Esophagus squamous epithelium (tissue), 5 donors: Measurements from ENCODE around the gene CADPS. TPM values are rescaled to one million over a fixed set of nuclear protein-coding genes. Genes with fewer than 3 reads are reported as not detected.

ENCODE experiments used
- DNase-seq: peaks from one replicate; lab custom pipeline; 2025; lab: John Stamatoyannopoulos, UW
- H3K27ac ChIP-seq, 4 donors: fragments of 200-600 bp; sonication (generic); one replicate each; pipeline ENCODE4 v1.5.1; 2016 to 2019; ENCODE audit warnings: mild to moderate bottlenecking in 1 of 4
- H3K27me3 ChIP-seq, 4 donors: fragments of 200-600 bp; sonication (generic); 1 replicate in 3 of 4; 2 replicates in 1 of 4; pipeline versions ENCODE4 v1.5.1 to v1.6.0; 2017 to 2021; ENCODE audit warnings: antibody characterized with exemption in 1 of 4
- H3K36me3 ChIP-seq, 3 donors: fragments of 200-600 bp; sonication (generic); one replicate each; pipeline ENCODE4 v1.5.1; 2016 to 2019
- H3K4me1 ChIP-seq, 3 donors: fragments of 200-600 bp; sonication (generic); one replicate each; pipeline ENCODE4 v1.5.1; 2017 to 2019
- H3K4me3 ChIP-seq, 4 donors: fragments of 200-600 bp; sonication (generic); 1 replicate in 3 of 4; 2 replicates in 1 of 4; pipeline ENCODE4 v1.5.1; 2016 to 2019; ENCODE audit warnings: mild to moderate bottlenecking in 2 of 4, moderate library complexity in 1 of 4
- H3K9me3 ChIP-seq, 3 donors: fragments of 200-600 bp; sonication (generic); one replicate each; pipeline ENCODE4 v1.5.1; 2016 to 2019
- CTCF ChIP-seq, 6 experiments: fragments of 450-650 bp in 4 of 6; fragments of 200-600 bp in 2 of 6; sonication (generic) in 2 of 6; IDR thresholded peaks; one replicate each; pipeline ENCODE4 v1.5.1; 2016 to 2019; ENCODE audit warnings: antibody characterized with exemption in 6 of 6, mild to moderate bottlenecking in 4 of 6, moderate library complexity in 4 of 6
- POLR2A ChIP-seq, 4 donors: fragments of 450-650 bp; IDR thresholded peaks; one replicate each; pipeline ENCODE4 v1.6.1; 2017; ENCODE audit warnings: antibody characterized with exemption in 4 of 4, mild to moderate bottlenecking in 4 of 4, moderate library complexity in 3 of 4
- WGBS, 2 donors: methylation state at CpG; one replicate each; pipeline ENCODE4 v1.1.5; 2018; 5-methylcytosine and 5-hydroxymethylcytosine counted together
- intact Hi-C: fragments of 100-400 bp; cut with DNase I; formaldehyde crosslinking; loops from one replicate; pipeline ENCODE4 v1.15.0; 2022
- total RNA-seq, 4 donors: library from RNA; depleted of rRNA; stranded (reverse); fragments of >200 nt; gene quantifications; one replicate each; pipeline ENCODE4 v1.1.0, GENCODE V29; 2016
- donor health status: DM: yes; HTN: yes; CAD: no.

Gene CADPS
- total RNA-seq, 4 donors from 2014 or later = 0.09 to 4.8 TPM; not detected in 2

GRCh38 chr3:62562596-62562995, 312.6 kb downstream of the CADPS start:
- intact Hi-C loops = no loop called here
- no peak overlapping the region for H3K4me3 ChIP-seq
- no peaks in the 10 kb centered on the region for H3K27me3 ChIP-seq
- no peak for DNase-seq
- H3K9me3 ChIP-seq = no peaks in the 10 kb centered on the region
- peaks cover 0 to 6% (median 0%) of the 10 kb centered on the region in 3 donors for H3K4me1 ChIP-seq
- TF ChIP-seq POLR2A (IDR thresholded peaks at IDR 0.05) (no peak), CTCF (IDR thresholded peaks at IDR 0.05) (no peak)
- H3K27ac ChIP-seq = no peak overlapping the region
- H3K36me3 ChIP-seq = no peaks in the 10 kb centered on the region

GRCh38 chr3:62562017-62562416, 313.2 kb downstream of the CADPS start:
- no peak for DNase-seq
- H3K4me3 ChIP-seq = no peak overlapping the region
- H3K27ac ChIP-seq = no peak overlapping the region
- no peaks in the 10 kb centered on the region for H3K27me3 ChIP-seq
- H3K9me3 ChIP-seq = no peaks in the 10 kb centered on the region
- intact Hi-C loops = no loop called here
- peaks cover 0 to 2% (median 0%) of the 10 kb centered on the region in 3 donors for H3K4me1 ChIP-seq
- no peaks in the 10 kb centered on the region for H3K36me3 ChIP-seq
- TF ChIP-seq POLR2A (IDR thresholded peaks at IDR 0.05) (no peak), CTCF (IDR thresholded peaks at IDR 0.05) (no peak)
- WGBS, 2 donors = 30 to 36% methylated on average over 2 of the region's 2 CpGs

- H3K4me3 ChIP-seq = no peak overlapping the region
- no peak for DNase-seq
- no peak for TF ChIP-seq POLR2A (IDR thresholded peaks at IDR 0.05)
- TF ChIP-seq CTCF (IDR thresholded peaks at IDR 0.05) = peak in 4 of 6 experiments; percentile 23 to 44 (median 28)
- H3K27me3 ChIP-seq = no peaks in the 10 kb centered on the region
- H3K9me3 ChIP-seq = no peaks in the 10 kb centered on the region
- no peaks in the 10 kb centered on the region for H3K4me1 ChIP-seq
- no peaks in the 10 kb centered on the region for H3K36me3 ChIP-seq
- WGBS, 2 donors = 18 to 24% methylated on average over 2 of the region's 2 CpGs
- intact Hi-C loops = loop anchor here (5.0 to 10.0 kb wide), 2 partner anchors 228 to 355 kb away; no protein-coding TSS in a partner anchor
- no peak overlapping the region for H3K27ac ChIP-seq
Observed at GRCh38 chr3:62559831-62560445, 315.3 kb downstream of the CADPS start.

DNA sequence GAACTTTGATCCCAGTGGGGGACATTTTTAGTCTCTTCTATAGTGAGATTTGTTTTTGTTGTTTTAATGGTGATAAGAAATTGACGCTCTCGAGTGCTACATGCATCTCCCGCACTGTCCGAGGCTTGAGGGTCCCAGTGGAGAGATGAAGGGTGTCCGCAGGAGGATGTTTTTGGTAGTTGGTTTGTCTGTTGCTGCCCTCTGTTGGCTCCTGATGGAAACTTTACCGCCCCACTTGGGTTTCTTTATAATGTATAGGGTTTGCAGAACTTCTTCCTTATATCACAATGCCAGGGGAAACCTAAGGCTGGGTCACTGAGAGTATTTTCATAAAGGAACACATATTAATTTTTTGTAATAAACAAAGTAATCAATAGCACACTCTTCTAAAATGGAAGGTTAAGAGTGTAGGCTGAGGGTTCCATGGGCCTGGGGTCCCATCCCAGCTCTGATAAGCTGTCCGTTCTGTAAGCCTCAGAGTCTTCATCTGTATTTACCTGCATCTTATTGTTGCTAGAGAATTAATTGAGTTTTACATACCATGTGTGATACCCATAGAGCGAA, 316.6 kb downstream of the CADPS start:
- Histone ChIP-seq H3K27me3 (no peaks in the 10 kb centered on the region), H3K27ac (no peak overlapping the region), H3K4me3 (no peak overlapping the region), H3K9me3 (no peaks in the 10 kb centered on the region), H3K36me3 (no peaks in the 10 kb centered on the region), H3K4me1 (no peaks in the 10 kb centered on the region)
- no peak for DNase-seq
- 29 to 30% methylated on average over 7 to 8 of the region's 8 CpGs for WGBS, 2 donors
- intact Hi-C loops = loop anchor here (5.0 to 10.0 kb wide), 2 partner anchors 226 to 354 kb away; no protein-coding TSS in a partner anchor
- TF ChIP-seq POLR2A (IDR thresholded peaks at IDR 0.05) (no peak), CTCF (IDR thresholded peaks at IDR 0.05) (peak in 4 of 6 experiments; percentile 12 to 45 (median 24))

- intact Hi-C loops = loop anchor here (5.0 to 10.0 kb wide), 2 partner anchors 226 to 353 kb away; no protein-coding TSS in a partner anchor
- no peak for DNase-seq
Observed at GRCh38 chr3:62557983-62558382, 317.2 kb downstream of the CADPS start.

More at GRCh38 chr3:62557983-62558382, 317.2 kb downstream of the CADPS start:
- H3K4me3 ChIP-seq = no peak overlapping the region
- WGBS, 2 donors = 78 to 91% methylated on average over 3 to 5 of the region's 5 CpGs
- no peak overlapping the region for H3K27ac ChIP-seq
- no peaks in the 10 kb centered on the region for H3K9me3 ChIP-seq
- TF ChIP-seq POLR2A (IDR thresholded peaks at IDR 0.05) (no peak), CTCF (IDR thresholded peaks at IDR 0.05) (no peak)
- H3K4me1 ChIP-seq = no peaks in the 10 kb centered on the region
- H3K27me3 ChIP-seq = no peaks in the 10 kb centered on the region
- no peaks in the 10 kb centered on the region for H3K36me3 ChIP-seq
